Heart left ventricle (tissue), 16 donors: ENCODE results near the gene E2F6. TPM values are rescaled to one million over a fixed set of nuclear protein-coding genes. Genes with fewer than 3 reads are reported as not detected.
A peak's percentile ranks its signal among the peaks of the same experiment; 100 is the strongest.

Experiments used
- ATAC-seq, 4 donors: fragments of 200-7000 bp; cut with Tn5 transposase; one replicate each; pipeline ENCODE4 v1.9.1; 2020 to 2022; ENCODE audit warnings: moderate library complexity in 4 of 4, mild to moderate bottlenecking in 3 of 4, moderate number of reproducible peaks in 1 of 4
- DNase-seq, 5 donors: peaks; one replicate each; pipeline ENCODE4 v3.0.0-alpha.2; 2020
- H3K27ac ChIP-seq, 12 donors: fragments of 200-600 bp; sonication (generic) in 4 of 12; one replicate each; pipeline versions ENCODE4 v1.5.0 to v1.8.0; 2016 to 2022; ENCODE audit warnings: mild to moderate bottlenecking in 2 of 12
- H3K27me3 ChIP-seq, 9 donors: fragments of 200-600 bp; sonication (generic) in 2 of 9; one replicate each; pipeline versions ENCODE4 v1.5.1 to v1.8.0; 2016 to 2022; ENCODE audit warnings: mild to moderate bottlenecking in 3 of 9
- H3K36me3 ChIP-seq, 9 donors: fragments of 200-600 bp; sonication (generic) in 2 of 9; one replicate each; pipeline versions ENCODE4 v1.5.0 to v1.8.0; 2018 to 2022; ENCODE audit warnings: mild to moderate bottlenecking in 2 of 9
- H3K4me1 ChIP-seq, 12 donors: fragments of 200-600 bp; sonication (generic) in 4 of 12; one replicate each; pipeline versions ENCODE4 v1.5.0 to v1.8.0; 2016 to 2022; ENCODE audit warnings: mild to moderate bottlenecking in 3 of 12
- H3K4me3 ChIP-seq, 12 donors: fragments of 200-600 bp; sonication (generic) in 4 of 12; one replicate each; pipeline versions ENCODE4 v1.5.0 to v1.8.0; 2017 to 2022; ENCODE audit warnings: mild to moderate bottlenecking in 9 of 12, moderate library complexity in 4 of 12
- H3K9me3 ChIP-seq, 12 donors: fragments of 200-600 bp; sonication (generic) in 4 of 12; one replicate each; pipeline versions ENCODE4 v1.5.0 to v1.8.0; 2016 to 2022; ENCODE audit warnings: mild to moderate bottlenecking in 1 of 12
- CTCF ChIP-seq, 12 donors: fragments of 200-600 bp; sonication (generic) in 4 of 12; IDR thresholded peaks; one replicate each; pipeline versions ENCODE4 v1.5.0 to v1.8.0; 2018 to 2022; ENCODE audit warnings: antibody characterized with exemption in 12 of 12, mild to moderate bottlenecking in 5 of 12
- POLR2A ChIP-seq, 2 donors: fragments of 450-650 bp; IDR thresholded peaks; one replicate each; pipeline ENCODE4 v1.6.1; 2017; ENCODE audit warnings: antibody characterized with exemption in 2 of 2, mild to moderate bottlenecking in 2 of 2, moderate library complexity in 2 of 2
- WGBS, 4 donors: extraction: QIAGEN DNeasy Blood & Tissue Kit in 2 of 4; methylation state at CpG; one replicate each; pipeline versions ENCODE4 v1.1.5 to v1.1.7; 2013 to 2018; 5-methylcytosine and 5-hydroxymethylcytosine counted together
- intact Hi-C, 10 donors: fragments of 100-400 bp; cut with DNase I; formaldehyde crosslinking; loops; one replicate each; pipeline versions ENCODE4 v1.11.1 to v1.14.2; 2022
- polyA plus RNA-seq, 2 donors: library from polyadenylated mRNA; stranded (reverse); fragments of 200-250 nt; gene quantifications; one replicate each; pipeline ENCODE4 v1.2.3, GENCODE V29; 2013
- total RNA-seq, 9 donors: library from RNA; depleted of rRNA in 2 of 9; stranded (reverse); fragments of >200 nt in 2 of 9; fragmentation: NEBNext Ultra II Directional in 3 of 9; extraction: Animal tissue kit (Norgen Biotek cat#: 25700) in 3 of 9; gene quantifications; one replicate each; pipeline versions ENCODE4 v1.1.0 to v1.2.4, GENCODE V29; 2016 to 2023
- donor health status: ischemic (EF 13 %, LVEDD 7.1; RV severe dilation, severe dysfunction).
- donor health status: healthy with polysubstance abuse.
- donor health status: DM: no; HTN: yes; CAD: no.
- donor health status: DM: no; HTN: no; CAD: no.
- donor health status: ischemic (EF 25% LVEDD 6.9; RV normal size, moderate dysfunction).
- donor health status: ischemic (EF 25% LVEDD 5.7; RV mildly dilated, moderate dysfunction).
- donor health status: healthy.
- donor health status: DM: yes; HTN: yes; CAD: no.
- donor health status: ischemic (EF 35%, LVEDD 5.7; RV mildly dilated, moderate dysfunction).
- donor health status: nonischemic (EF 11% LVEDD 7.7; RV severe dilation, severe dysfunction).
- donor health status: DM: yes; HTN: yes; CAD: no.
- donor health status: PGD.
- donor health status: ischemic (EF 29% LVEDD 5.4; RV normal size, mild dysfunction).
- donor health status: nonischemic (EF 23%, LVEDD 6.1; RV moderate dilation, normal function).

Gene E2F6
- total and polyA plus RNA-seq, 11 donors = 8.7 to 20.4 (median 15.0) TPM

- WGBS, 4 donors = 60 to 94% (median 72%) methylated on average over 3 of the region's 3 CpGs
- no peak for ATAC-seq
- Histone ChIP-seq H3K27me3 (peaks cover 0 to 26% (median 4%) of the 10 kb centered on the region in 9 donors), H3K4me3 (no peak overlapping the region), H3K27ac (no peak overlapping the region), H3K4me1 (peaks cover 0 to 7% (median 0%) of the 10 kb centered on the region in 12 donors), H3K36me3 (no peaks in the 10 kb centered on the region), H3K9me3 (peaks cover 0 to 5% (median 0%) of the 10 kb centered on the region in 12 donors)
- no peak for DNase-seq
- TF ChIP-seq POLR2A (IDR thresholded peaks at IDR 0.05) (no peak), CTCF (IDR thresholded peaks at IDR 0.05) (no peak)
- intact Hi-C loops = no loop called here
Measured at GRCh38 chr2:11488809-11489208, 22.8 kb upstream of the E2F6 start.

DNA sequence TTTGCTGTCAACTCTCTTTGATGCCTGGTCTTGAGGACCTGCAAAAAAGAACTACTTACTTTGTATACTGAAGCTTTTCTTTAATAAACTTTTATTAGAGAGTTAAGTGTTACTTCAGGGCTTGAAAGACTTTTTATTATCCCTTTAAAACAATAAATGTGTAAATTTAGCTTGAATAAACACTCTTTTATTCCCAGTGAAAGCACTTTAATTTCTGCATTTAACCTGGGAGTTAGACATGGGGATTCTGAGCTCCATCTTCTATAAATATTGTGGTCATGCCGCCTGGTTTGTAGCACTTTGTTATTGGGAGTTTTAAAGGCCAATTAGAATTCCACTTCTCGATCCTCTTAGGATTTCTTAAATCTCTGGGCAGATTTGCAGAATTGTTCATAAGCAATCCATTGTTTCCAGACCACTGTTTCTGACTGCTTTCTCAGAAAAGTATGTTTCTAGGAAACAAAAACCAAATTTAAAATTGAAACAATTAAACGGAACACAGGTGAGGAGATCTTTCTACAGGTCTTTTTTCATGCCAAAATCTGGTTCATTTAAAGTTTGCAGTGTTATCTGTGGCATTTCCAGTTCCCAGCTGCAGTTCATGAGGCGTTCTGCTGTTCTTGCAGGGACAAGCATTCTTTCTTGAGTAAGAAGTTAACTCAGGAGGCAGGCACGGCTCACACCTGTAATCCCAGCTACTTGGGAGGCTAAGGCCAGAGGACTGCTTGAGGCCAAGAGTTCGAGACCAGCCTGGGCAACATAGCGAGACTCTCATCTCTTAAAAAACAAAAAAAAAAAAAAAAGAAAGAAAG is 18.1 kb upstream of the E2F6 start:
- no peaks in the 10 kb centered on the region for H3K9me3 ChIP-seq
- DNase-seq (no peak), ATAC-seq (no peak)
- H3K27ac ChIP-seq = peak overlapping the region in 5 of 12 donors; percentile 14 to 52 (median 19)
- peak overlapping the region in 8 of 12 donors; percentile 7 to 71 (median 59) for H3K4me3 ChIP-seq
- intact Hi-C loops = no loop called here
- H3K27me3 ChIP-seq = peaks cover 0 to 57% (median 9%) of the 10 kb centered on the region in 9 donors
- no peaks in the 10 kb centered on the region for H3K36me3 ChIP-seq
- TF ChIP-seq POLR2A (IDR thresholded peaks at IDR 0.05) (no peak), CTCF (IDR thresholded peaks at IDR 0.05) (no peak)
- 58 to 62% (median 60%) methylated on average over 7 of the region's 7 CpGs for WGBS, 4 donors
- H3K4me1 ChIP-seq = peaks cover 0 to 15% (median 0%) of the 10 kb centered on the region in 12 donors

DNA sequence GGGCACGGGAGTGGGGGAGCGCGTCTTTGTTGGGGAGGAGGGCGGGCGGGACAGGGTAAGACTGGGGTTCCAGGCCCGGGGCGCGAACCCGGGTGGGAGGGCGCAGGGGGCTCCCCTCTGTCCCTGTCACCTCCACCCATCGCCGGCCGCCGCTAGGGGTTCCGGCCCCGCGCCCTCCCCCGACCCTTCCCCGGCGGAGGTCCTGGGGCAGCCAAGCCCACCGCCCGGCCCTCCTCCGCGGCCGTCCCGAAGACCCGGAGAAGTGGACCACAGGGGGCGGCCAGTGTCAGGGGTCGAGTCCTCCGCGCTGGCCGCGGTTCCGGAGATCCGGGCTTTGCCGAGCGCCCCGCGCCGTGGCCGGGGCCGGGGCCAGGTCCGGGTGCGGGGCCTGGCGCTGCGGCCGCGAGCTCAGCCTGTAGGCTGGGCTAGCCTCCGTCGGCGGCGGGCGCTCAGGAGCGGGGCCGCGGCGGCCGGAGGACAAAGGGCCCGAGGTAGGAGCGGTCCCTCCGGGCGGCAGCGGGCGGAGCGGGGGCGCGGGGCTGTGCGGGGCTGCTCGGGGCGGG is 16.6 kb upstream of the E2F6 start:
- H3K27me3 ChIP-seq = peaks cover 0 to 58% (median 9%) of the 10 kb centered on the region in 9 donors
- no peaks in the 10 kb centered on the region for H3K36me3 ChIP-seq
- no peak for TF ChIP-seq POLR2A (IDR thresholded peaks at IDR 0.05)
- TF ChIP-seq CTCF (IDR thresholded peaks at IDR 0.05) = no peak
- H3K27ac ChIP-seq = peak overlapping the region in 6 of 12 donors; percentile 11 to 52 (median 42)
- H3K9me3 ChIP-seq = no peaks in the 10 kb centered on the region
- peak overlapping the region; percentile 29 to 71 (median 56) for H3K4me3 ChIP-seq
- intact Hi-C loops = no loop called here
- WGBS, 4 donors = 0 to 7% (median 2%) methylated on average over 3 to 70 of the region's 70 CpGs
- DNase-seq = peak; percentile 29 to 64 (median 34)
- peak in 3 of 4 donors; percentile 42 to 77 (median 74) for ATAC-seq
- peaks cover 0 to 15% (median 0%) of the 10 kb centered on the region in 12 donors for H3K4me1 ChIP-seq
